Prostate gland (tissue), 2 donors: ENCODE results near the gene SOX8.

Source experiments
- POLR2A ChIP-seq: fragments of 450-650 bp; IDR thresholded peaks from one replicate; pipeline ENCODE4 v1.6.1; 2016; ENCODE audit warnings: antibody characterized with exemption, mild to moderate bottlenecking
- POLR2AphosphoS5 ChIP-seq: sonication (generic); formaldehyde crosslinking; IDR thresholded peaks from one replicate; pipeline ENCODE4 v1.6.1; 2017; ENCODE audit warnings: antibody characterized with exemption
- TF ChIP-seq, protein P1 (sequence below), 4 experiments: fragments of 200-600 bp in 2 of 4; fragments of 450-650 bp in 2 of 4; sonication (generic) in 2 of 4; IDR thresholded peaks; 1 replicate in 3 of 4; 2 replicates in 1 of 4; pipeline ENCODE4 v1.5.1; 2016 to 2019; ENCODE audit warnings: antibody characterized with exemption in 4 of 4, mild to moderate bottlenecking in 2 of 4, moderate library complexity in 2 of 4

DNA sequence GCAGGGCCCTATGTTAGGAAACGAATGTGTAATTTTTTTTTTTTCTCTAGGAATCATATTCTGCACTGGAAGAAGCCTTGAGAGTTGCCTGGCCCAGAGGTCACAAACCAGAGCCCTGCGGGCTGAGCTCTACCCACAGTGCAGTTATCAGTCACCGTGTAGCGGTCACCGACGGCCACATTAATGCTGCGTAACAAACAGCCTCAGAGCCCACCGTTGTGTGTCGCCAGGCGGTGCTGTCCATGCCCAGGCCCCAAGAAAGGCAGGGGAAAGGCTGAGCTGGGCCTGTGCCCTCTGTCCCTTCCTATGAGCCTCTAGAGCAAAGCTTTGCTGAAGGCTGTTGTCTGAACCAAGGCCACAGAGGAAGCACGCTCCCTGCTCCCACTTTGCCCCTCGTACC lies 6.3 kb upstream of the SOX8 start:
- TF ChIP-seq, protein P1, sequence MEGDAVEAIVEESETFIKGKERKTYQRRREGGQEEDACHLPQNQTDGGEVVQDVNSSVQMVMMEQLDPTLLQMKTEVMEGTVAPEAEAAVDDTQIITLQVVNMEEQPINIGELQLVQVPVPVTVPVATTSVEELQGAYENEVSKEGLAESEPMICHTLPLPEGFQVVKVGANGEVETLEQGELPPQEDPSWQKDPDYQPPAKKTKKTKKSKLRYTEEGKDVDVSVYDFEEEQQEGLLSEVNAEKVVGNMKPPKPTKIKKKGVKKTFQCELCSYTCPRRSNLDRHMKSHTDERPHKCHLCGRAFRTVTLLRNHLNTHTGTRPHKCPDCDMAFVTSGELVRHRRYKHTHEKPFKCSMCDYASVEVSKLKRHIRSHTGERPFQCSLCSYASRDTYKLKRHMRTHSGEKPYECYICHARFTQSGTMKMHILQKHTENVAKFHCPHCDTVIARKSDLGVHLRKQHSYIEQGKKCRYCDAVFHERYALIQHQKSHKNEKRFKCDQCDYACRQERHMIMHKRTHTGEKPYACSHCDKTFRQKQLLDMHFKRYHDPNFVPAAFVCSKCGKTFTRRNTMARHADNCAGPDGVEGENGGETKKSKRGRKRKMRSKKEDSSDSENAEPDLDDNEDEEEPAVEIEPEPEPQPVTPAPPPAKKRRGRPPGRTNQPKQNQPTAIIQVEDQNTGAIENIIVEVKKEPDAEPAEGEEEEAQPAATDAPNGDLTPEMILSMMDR (IDR thresholded peaks at IDR 0.05), result no peak
- TF ChIP-seq POLR2A (no peak), POLR2AphosphoS5 (no peak)
